Measurements from ENCODE around the gene TTC22. TPM values are rescaled to one million over a fixed set of nuclear protein-coding genes. Genes with fewer than 3 reads are reported as not detected.

TTC22 gene
- total RNA-seq, 1 experiment from 2014 or later, result 8.8 TPM

- Mint-ChIP-seq H3K9me3 (ENCODE audit: unreplicated experiment) (no peaks in the 10 kb centered on the region), H3K36me3 (ENCODE audit: insufficient read depth, unreplicated experiment) (no peaks in the 10 kb centered on the region), H3K4me1 (ENCODE audit: low read depth, unreplicated experiment) (peaks cover 13% of the 10 kb centered on the region), H3K4me3 (ENCODE audit: unreplicated experiment) (no peak overlapping the region), H3K27me3 (ENCODE audit: insufficient read depth, unreplicated experiment) (no peaks in the 10 kb centered on the region), H3K27ac (ENCODE audit: unreplicated experiment) (no peak overlapping the region)
- BruUV-seq (replicated peaks), result no TSS peak
- DNase-seq, result no peak
- H3K4me1 ChIP-seq, result no peaks in the 10 kb centered on the region
- ChIA-PET POLR2A (no interaction called here), CTCF (no interaction called here)
- no peaks in the 10 kb centered on the region for H3K9me3 ChIP-seq
- no peaks in the 10 kb centered on the region for H3K36me3 ChIP-seq (ENCODE audit: control insufficient read depth, insufficient read depth, low read length)
- H3K27me3 ChIP-seq (replicated peaks; ENCODE audit: control insufficient read depth, insufficient read depth, low read length), result no peaks in the 10 kb centered on the region
- no peak overlapping the region for H3K4me3 ChIP-seq (ENCODE audit: low read depth, low read length)
- intact Hi-C loops (cut with micrococcal nuclease; ENCODE audit: unreplicated experiment), result no loop called here
- no peak for TF ChIP-seq CTCF (IDR thresholded peaks at IDR 0.05; ENCODE audit: insufficient read depth in 1 of 2, low read depth in 1 of 2, low read length in 1 of 2, severe bottlenecking in 1 of 2, unreplicated experiment in 1 of 2)
Measured at GRCh38 chr1:54816951-54817350, 15.8 kb upstream of the TTC22 start.

DNA sequence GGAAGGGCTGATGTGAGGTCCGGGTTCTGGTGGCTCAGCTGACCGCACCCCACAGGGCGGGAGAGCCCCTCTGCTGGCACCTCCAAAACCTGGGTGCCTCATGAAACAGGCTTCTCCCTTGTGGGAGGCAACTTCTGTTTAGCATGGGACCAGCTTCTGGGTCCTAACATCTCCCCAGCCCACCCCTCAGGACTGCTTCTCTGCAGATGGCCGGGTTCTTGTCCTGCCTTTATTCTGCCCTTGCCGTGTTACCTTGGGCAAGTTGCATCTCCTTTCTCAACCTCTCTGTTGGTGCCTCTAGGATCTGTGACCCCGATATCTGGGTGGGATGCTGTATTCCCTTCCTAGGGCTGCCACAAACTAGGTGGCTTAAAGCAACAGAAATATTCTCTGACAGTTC is 15.0 kb upstream of the TTC22 start:
- DNase-seq, result no peak
- Mint-ChIP-seq H3K27ac (ENCODE audit: unreplicated experiment) (no peak overlapping the region), H3K4me3 (ENCODE audit: unreplicated experiment) (no peak overlapping the region), H3K27me3 (ENCODE audit: insufficient read depth, unreplicated experiment) (no peaks in the 10 kb centered on the region), H3K36me3 (ENCODE audit: insufficient read depth, unreplicated experiment) (no peaks in the 10 kb centered on the region), H3K9me3 (ENCODE audit: unreplicated experiment) (no peaks in the 10 kb centered on the region), H3K4me1 (ENCODE audit: low read depth, unreplicated experiment) (peaks cover 13% of the 10 kb centered on the region)
- POLR2A ChIA-PET, result no interaction called here
- TF ChIP-seq CTCF (IDR thresholded peaks at IDR 0.05; ENCODE audit: insufficient read depth in 1 of 2, low read depth in 1 of 2, low read length in 1 of 2, severe bottlenecking in 1 of 2, unreplicated experiment in 1 of 2), result no peak
- Histone ChIP-seq H3K4me3 (ENCODE audit: low read depth, low read length) (no peak overlapping the region), H3K27me3 (replicated peaks; ENCODE audit: control insufficient read depth, insufficient read depth, low read length) (no peaks in the 10 kb centered on the region), H3K4me1 (no peaks in the 10 kb centered on the region), H3K36me3 (ENCODE audit: control insufficient read depth, insufficient read depth, low read length) (no peaks in the 10 kb centered on the region), H3K9me3 (no peaks in the 10 kb centered on the region)
- CTCF ChIA-PET, result no interaction called here
- intact Hi-C loops (cut with micrococcal nuclease; ENCODE audit: unreplicated experiment), result no loop called here
- BruUV-seq (replicated peaks), result no TSS peak

GRCh38 chr1:54815086-54815876 is 14.2 kb upstream of the TTC22 start:
- Mint-ChIP-seq H3K27me3 (ENCODE audit: insufficient read depth, unreplicated experiment) (no peaks in the 10 kb centered on the region), H3K9me3 (ENCODE audit: unreplicated experiment) (no peaks in the 10 kb centered on the region), H3K36me3 (ENCODE audit: insufficient read depth, unreplicated experiment) (no peaks in the 10 kb centered on the region), H3K4me1 (ENCODE audit: low read depth, unreplicated experiment) (peaks cover 12% of the 10 kb centered on the region), H3K4me3 (ENCODE audit: unreplicated experiment) (no peak overlapping the region), H3K27ac (ENCODE audit: unreplicated experiment) (no peak overlapping the region)
- BruUV-seq (replicated peaks), result no TSS peak
- intact Hi-C loops (cut with micrococcal nuclease; ENCODE audit: unreplicated experiment), result no loop called here
- ChIA-PET POLR2A (no interaction called here), CTCF (no interaction called here)
- Histone ChIP-seq H3K36me3 (ENCODE audit: control insufficient read depth, insufficient read depth, low read length) (no peaks in the 10 kb centered on the region), H3K9me3 (no peaks in the 10 kb centered on the region), H3K4me3 (ENCODE audit: low read depth, low read length) (no peak overlapping the region), H3K27me3 (replicated peaks; ENCODE audit: control insufficient read depth, insufficient read depth, low read length) (no peaks in the 10 kb centered on the region), H3K4me1 (no peaks in the 10 kb centered on the region)
- DNase-seq, result no peak
- TF ChIP-seq CTCF (IDR thresholded peaks at IDR 0.05; ENCODE audit: insufficient read depth in 1 of 2, low read depth in 1 of 2, low read length in 1 of 2, severe bottlenecking in 1 of 2, unreplicated experiment in 1 of 2), result no peak
